Measurements from ENCODE around the gene MBLAC1. TPM values are rescaled to one million over a fixed set of nuclear protein-coding genes. Genes with fewer than 3 reads are reported as not detected.
A peak's percentile ranks its signal among the peaks of the same experiment; 100 is the strongest.

MBLAC1 gene
- total RNA-seq, 4 donors from 2014 or later, result 4.4 to 5.6 TPM; not detected in 2

DNA sequence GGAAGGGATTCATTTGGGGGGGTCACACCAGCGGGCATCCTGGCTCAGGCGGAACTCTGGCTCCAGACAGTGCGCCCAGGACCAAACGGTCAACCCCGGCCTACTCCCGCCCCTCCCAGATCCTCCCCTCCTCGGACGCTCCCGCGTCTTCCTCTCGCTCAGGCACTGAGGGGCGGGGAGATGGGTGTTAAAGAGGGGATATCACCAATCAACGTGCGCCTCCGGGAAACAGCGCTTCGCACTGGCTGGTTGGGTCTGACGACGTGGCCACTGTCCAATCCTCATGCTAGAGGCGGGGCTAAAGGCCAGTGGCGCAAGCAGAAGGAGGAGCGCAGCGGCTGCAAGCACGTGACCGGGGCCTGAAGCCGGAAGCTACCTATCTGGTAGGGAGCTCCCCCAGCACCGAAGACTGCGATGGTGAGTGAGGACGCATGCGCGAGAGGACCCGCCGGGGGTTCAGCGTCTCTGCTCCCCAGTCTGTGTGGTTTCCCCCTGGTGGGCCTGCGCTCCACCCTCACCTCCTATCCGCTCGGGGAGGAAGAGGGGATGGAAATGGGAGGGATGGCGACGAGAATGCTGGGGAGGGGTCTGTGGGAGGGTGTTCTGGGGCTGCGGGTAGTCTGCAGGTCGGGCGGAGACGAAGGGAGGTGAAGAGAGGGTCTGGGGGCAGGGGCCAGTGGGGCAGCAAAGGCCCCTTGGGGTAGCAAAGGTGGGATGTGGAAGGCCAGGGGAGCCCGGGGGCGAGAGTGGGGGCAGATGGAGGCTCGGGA lies 22.0 kb downstream of the MBLAC1 start, which contains the start of gene LAMTOR4:
LAMTOR4 (plus strand) TSS at position 360 of the 770 bp plus-strand sequence; CDS start at position 415, 55 bp downstream.
- Histone ChIP-seq H3K4me3 (peak within 1 kb of the TSS; percentile 68 to 88 (median 78)), H3K36me3 (no peaks in the 10 kb centered on the region), H3K27me3 (no peaks in the 10 kb centered on the region), H3K27ac (peak within 1 kb of the TSS; percentile 88 to 93 (median 91)), H3K9me3 (no peaks in the 10 kb centered on the region), H3K4me1 (peaks cover 3 to 51% (median 22%) of the 10 kb centered on the region in 4 donors)
- 0 to 1% methylated on average over 28 to 43 of the region's 46 CpGs for WGBS, 2 donors (ENCODE audit: low coverage in 1 of 2)
- peak; percentile 99 for DNase-seq
- intact Hi-C loops (cut with DNase I; ENCODE audit: low total_unique reads) (no loop called here), in situ Hi-C loops (cut with MboI; ENCODE audit: low pct_ligation_motif_present in 1 of 4, low pct_unique_long_range_greater_than_20kb in 1 of 4, low sequenced_read_pairs in 3 of 4) (no loop called here)
- TF ChIP-seq, protein P1, sequence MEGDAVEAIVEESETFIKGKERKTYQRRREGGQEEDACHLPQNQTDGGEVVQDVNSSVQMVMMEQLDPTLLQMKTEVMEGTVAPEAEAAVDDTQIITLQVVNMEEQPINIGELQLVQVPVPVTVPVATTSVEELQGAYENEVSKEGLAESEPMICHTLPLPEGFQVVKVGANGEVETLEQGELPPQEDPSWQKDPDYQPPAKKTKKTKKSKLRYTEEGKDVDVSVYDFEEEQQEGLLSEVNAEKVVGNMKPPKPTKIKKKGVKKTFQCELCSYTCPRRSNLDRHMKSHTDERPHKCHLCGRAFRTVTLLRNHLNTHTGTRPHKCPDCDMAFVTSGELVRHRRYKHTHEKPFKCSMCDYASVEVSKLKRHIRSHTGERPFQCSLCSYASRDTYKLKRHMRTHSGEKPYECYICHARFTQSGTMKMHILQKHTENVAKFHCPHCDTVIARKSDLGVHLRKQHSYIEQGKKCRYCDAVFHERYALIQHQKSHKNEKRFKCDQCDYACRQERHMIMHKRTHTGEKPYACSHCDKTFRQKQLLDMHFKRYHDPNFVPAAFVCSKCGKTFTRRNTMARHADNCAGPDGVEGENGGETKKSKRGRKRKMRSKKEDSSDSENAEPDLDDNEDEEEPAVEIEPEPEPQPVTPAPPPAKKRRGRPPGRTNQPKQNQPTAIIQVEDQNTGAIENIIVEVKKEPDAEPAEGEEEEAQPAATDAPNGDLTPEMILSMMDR (IDR thresholded peaks at IDR 0.05), result peak in 1 of 5 experiments; percentile 14
- TF ChIP-seq POLR2A (IDR thresholded peaks at IDR 0.05) (peak; percentile 94), POLR2AphosphoS5 (IDR thresholded peaks at IDR 0.05) (peak; percentile 85 to 96 (median 96)), EP300 (IDR thresholded peaks at IDR 0.05; ENCODE audit: low read depth) (no peak)

DNA sequence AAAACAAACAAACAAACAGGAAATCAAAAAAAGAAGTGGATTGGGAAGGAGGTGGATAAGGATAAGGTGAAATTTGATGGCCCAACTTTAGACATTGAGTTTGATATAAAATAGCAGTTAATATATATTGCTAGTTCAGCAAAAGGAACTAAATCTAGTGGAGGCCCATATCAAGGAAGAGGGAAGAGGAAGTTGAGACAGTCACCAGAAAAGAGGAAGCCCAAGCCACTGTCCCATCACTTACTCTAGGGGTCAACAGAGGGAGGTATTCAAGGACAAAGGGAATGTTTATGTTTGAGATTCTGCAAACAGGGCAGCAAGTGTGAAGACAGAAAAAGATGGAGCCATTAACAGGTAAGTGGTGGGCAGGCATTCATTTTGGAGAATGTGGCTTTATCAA lies 25.6 kb downstream of the MBLAC1 start:
- in situ Hi-C loops (cut with MboI; ENCODE audit: low pct_ligation_motif_present in 1 of 4, low pct_unique_long_range_greater_than_20kb in 1 of 4, low sequenced_read_pairs in 3 of 4), result no loop called here
- Histone ChIP-seq H3K27ac (peak overlapping the region; percentile 89 to 91 (median 90)), H3K4me3 (no peak overlapping the region), H3K9me3 (no peaks in the 10 kb centered on the region), H3K27me3 (no peaks in the 10 kb centered on the region), H3K4me1 (peaks cover 19 to 88% (median 53%) of the 10 kb centered on the region in 4 donors), H3K36me3 (peaks cover 0 to 6% (median 0%) of the 10 kb centered on the region in 4 donors)
- DNase-seq, result no peak
- TF ChIP-seq POLR2AphosphoS5 (IDR thresholded peaks at IDR 0.05) (no peak), EP300 (IDR thresholded peaks at IDR 0.05; ENCODE audit: low read depth) (no peak), POLR2A (IDR thresholded peaks at IDR 0.05) (no peak)
- TF ChIP-seq, protein P1 (IDR thresholded peaks at IDR 0.05), result no peak
- intact Hi-C loops (cut with DNase I; ENCODE audit: low total_unique reads), result no loop called here

DNA sequence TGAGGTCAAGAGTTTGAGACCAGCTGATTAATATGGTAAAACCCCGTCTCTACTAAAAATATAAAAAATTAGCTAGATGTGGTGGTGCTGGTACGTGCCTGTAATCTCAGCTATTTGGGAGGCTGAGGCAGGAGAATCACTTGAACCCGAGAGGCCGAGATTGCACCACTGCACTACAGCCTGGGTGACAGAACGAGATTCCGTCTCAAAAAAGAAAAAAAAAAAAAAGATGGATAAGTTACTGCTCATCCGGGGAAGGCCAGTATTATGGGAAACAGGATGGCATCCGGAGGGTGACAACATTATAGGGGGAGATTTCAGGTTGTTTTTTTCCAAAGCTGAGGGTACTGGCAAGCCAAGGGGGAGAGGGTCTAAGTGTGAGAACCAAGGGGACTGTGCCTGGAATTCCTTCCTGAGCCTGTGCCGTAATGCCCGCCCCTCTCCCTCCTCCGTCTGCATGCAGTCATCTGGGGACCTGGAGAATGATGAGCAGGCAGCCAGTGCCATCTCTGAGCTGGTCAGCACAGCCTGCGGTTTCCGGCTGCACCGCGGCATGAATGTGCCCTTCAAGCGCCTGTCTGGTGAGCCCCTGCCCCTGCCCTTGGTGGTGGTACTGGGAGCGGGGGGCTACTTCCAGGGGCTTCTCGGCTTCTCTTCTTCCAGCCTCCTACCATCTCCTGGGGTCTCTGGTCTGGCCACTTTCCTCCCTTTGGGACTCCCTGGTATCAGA lies 26.3 kb downstream of the MBLAC1 start:
- Histone ChIP-seq H3K4me3 (no peak overlapping the region), H3K9me3 (no peaks in the 10 kb centered on the region), H3K27ac (peak overlapping the region; percentile 89 to 91 (median 90)), H3K27me3 (no peaks in the 10 kb centered on the region), H3K36me3 (peaks cover 0 to 6% (median 0%) of the 10 kb centered on the region in 4 donors), H3K4me1 (peaks cover 24 to 90% (median 59%) of the 10 kb centered on the region in 4 donors)
- no peak for DNase-seq
- in situ Hi-C loops (cut with MboI; ENCODE audit: low pct_ligation_motif_present in 1 of 4, low pct_unique_long_range_greater_than_20kb in 1 of 4, low sequenced_read_pairs in 3 of 4) (no loop called here), intact Hi-C loops (cut with DNase I; ENCODE audit: low total_unique reads) (no loop called here)
- 75 to 91% methylated on average over 8 to 18 of the region's 18 CpGs for WGBS, 2 donors (ENCODE audit: low coverage in 1 of 2)
- TF ChIP-seq, protein P1 (IDR thresholded peaks at IDR 0.05), result no peak
- TF ChIP-seq EP300 (IDR thresholded peaks at IDR 0.05; ENCODE audit: low read depth) (no peak), POLR2AphosphoS5 (IDR thresholded peaks at IDR 0.05) (no peak), POLR2A (IDR thresholded peaks at IDR 0.05) (no peak)
